Fibroblast of lung (primary cell): ENCODE results near the gene COPS4.

Source experiments
- EZH2 ChIP-seq: IDR thresholded peaks from 2 replicates; pipeline ENCODE4 v1.5.1; 2012; ENCODE audit warnings: low read length, control low read depth, mild to moderate bottlenecking; ENCODE audit errors: missing control alignments
- TF ChIP-seq, protein P1 (sequence below), 2 donors: IDR thresholded peaks in 1 of 2; conservative IDR thresholded peaks in 1 of 2; 1 replicate in 1 of 2; 2 replicates in 1 of 2; pipeline ENCODE4 v1.5.1; 2011 to 2012; ENCODE audit warnings: low read length in 2 of 2, control low read depth in 1 of 2, inconsistent platforms in 1 of 2, low read depth in 1 of 2, mild to moderate bottlenecking in 1 of 2

DNA sequence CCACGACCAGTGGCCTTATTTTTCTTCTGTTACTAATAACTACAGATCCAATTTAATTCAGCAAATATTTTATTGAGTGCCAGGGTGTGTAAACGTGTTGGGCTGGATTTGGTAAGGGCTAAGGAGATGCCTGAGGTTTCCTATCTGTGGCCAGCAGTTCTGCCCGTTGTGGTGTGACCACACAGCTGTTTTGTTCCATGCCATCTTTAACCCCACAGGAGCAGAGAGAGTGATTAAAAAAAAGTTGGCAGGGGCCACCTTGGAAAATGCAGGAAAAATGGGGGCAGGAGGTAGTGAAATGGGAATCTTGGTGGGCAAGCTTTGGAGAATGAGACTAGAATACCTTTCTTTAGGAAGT lies 78.4 kb downstream of the COPS4 start:
- TF ChIP-seq, protein P1, sequence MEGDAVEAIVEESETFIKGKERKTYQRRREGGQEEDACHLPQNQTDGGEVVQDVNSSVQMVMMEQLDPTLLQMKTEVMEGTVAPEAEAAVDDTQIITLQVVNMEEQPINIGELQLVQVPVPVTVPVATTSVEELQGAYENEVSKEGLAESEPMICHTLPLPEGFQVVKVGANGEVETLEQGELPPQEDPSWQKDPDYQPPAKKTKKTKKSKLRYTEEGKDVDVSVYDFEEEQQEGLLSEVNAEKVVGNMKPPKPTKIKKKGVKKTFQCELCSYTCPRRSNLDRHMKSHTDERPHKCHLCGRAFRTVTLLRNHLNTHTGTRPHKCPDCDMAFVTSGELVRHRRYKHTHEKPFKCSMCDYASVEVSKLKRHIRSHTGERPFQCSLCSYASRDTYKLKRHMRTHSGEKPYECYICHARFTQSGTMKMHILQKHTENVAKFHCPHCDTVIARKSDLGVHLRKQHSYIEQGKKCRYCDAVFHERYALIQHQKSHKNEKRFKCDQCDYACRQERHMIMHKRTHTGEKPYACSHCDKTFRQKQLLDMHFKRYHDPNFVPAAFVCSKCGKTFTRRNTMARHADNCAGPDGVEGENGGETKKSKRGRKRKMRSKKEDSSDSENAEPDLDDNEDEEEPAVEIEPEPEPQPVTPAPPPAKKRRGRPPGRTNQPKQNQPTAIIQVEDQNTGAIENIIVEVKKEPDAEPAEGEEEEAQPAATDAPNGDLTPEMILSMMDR (conservative IDR thresholded peaks at IDR 0.05 in 1 of 2, IDR thresholded peaks at IDR 0.05 in 1 of 2; ENCODE audit: low read depth in 1 of 2, low read length in 2 of 2), result no peak
- no peak for TF ChIP-seq EZH2
